Tibial nerve (tissue), 4 donors: ENCODE results near the gene DDA1. TPM values are rescaled to one million over a fixed set of nuclear protein-coding genes. Genes with fewer than 3 reads are reported as not detected.

Experiments used
- DNase-seq, 2 donors: peaks; one replicate each; pipeline ENCODE4 v3.0.0-alpha.2; 2019; ENCODE audit warnings: low spot score in 2 of 2
- H3K27ac ChIP-seq, 4 donors: fragments of 200-600 bp; sonication (generic) in 3 of 4; one replicate each; pipeline ENCODE4 v1.5.1; 2017 to 2019; ENCODE audit warnings: mild to moderate bottlenecking in 1 of 4
- H3K27me3 ChIP-seq, 2 donors: fragments of 200-600 bp; sonication (generic) in 1 of 2; one replicate each; pipeline versions ENCODE4 v1.5.1 to v1.6.0; 2017 to 2019
- H3K36me3 ChIP-seq, 3 donors: fragments of 200-600 bp; sonication (generic); one replicate each; pipeline ENCODE4 v1.5.1; 2018 to 2019
- H3K4me1 ChIP-seq, 4 donors: fragments of 200-600 bp; sonication (generic) in 3 of 4; one replicate each; pipeline ENCODE4 v1.5.1; 2017 to 2019
- H3K4me3 ChIP-seq, 4 donors: fragments of 200-600 bp; sonication (generic) in 3 of 4; one replicate each; pipeline ENCODE4 v1.5.1; 2017 to 2019; ENCODE audit warnings: mild to moderate bottlenecking in 1 of 4, moderate library complexity in 1 of 4
- H3K9me3 ChIP-seq, 4 donors: fragments of 200-600 bp; sonication (generic) in 3 of 4; one replicate each; pipeline ENCODE4 v1.5.1; 2017 to 2019
- EP300 ChIP-seq, 2 donors: sonication (generic); formaldehyde crosslinking; IDR thresholded peaks; one replicate each; pipeline ENCODE4 v1.6.1; 2017; ENCODE audit warnings: antibody characterized with exemption in 2 of 2, mild to moderate bottlenecking in 1 of 2
- POLR2A ChIP-seq, 2 donors: fragments of 450-650 bp; IDR thresholded peaks; one replicate each; pipeline ENCODE4 v1.6.1; 2017; ENCODE audit warnings: antibody characterized with exemption in 2 of 2, mild to moderate bottlenecking in 2 of 2, moderate library complexity in 2 of 2
- WGBS, 2 donors: methylation state at CpG; one replicate each; pipeline ENCODE4 v1.1.5; 2018; 5-methylcytosine and 5-hydroxymethylcytosine counted together
- total RNA-seq, 4 donors: library from RNA; depleted of rRNA; stranded (reverse); fragments of >200 nt; gene quantifications; one replicate each; pipeline ENCODE4 v1.1.0, GENCODE V29; 2016
- TF ChIP-seq, protein P1 (sequence below), 5 experiments: fragments of 200-600 bp in 3 of 5; fragments of 450-650 bp in 2 of 5; sonication (generic) in 3 of 5; IDR thresholded peaks; one replicate each; pipeline ENCODE4 v1.5.1; 2016 to 2019; ENCODE audit warnings: antibody characterized with exemption in 5 of 5, mild to moderate bottlenecking in 3 of 5, moderate library complexity in 2 of 5

The DDA1 gene
- total RNA-seq, 4 donors from 2014 or later = 5.7 to 14.7 (median 7.8) TPM

DNA sequence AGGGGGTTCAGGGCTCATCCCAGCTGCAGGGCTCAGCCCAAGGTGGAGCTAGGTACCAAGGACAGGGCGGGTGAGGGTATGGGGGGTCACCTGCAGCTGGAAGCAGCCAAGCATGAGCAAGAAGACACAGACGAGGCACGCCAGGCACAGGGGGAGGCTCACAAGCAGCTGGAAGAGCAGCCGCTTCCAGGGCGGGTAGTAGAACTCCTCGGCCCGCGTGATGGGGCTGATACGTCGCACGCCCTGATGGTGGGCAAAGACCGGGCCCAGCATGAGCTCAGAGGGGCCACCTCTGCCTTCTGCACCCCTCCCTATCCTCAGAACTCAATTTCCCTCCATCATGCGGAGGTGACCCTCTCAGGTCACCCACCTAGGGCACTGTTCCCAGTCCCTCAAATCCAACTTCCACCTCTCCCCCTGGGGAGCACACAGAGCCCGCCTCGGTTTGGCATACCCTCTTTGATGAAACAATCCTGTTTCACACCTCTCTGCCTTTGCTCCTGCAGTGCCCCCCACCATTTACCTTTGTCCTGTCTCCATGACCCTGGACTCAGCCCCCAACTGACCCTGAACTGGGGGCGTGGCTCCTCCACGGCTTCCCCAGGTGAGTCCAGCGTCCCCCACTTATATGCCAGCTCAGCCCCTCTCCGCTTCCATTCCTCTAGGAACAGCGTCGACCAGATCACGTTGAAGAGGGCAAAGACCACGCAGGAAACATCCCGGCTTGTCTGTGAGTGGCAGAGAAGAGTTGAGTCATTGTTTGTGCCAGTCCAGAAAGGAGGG lies 21.1 kb downstream of the DDA1 start:
- no peaks in the 10 kb centered on the region for H3K9me3 ChIP-seq
- TF ChIP-seq POLR2A (IDR thresholded peaks at IDR 0.05) (no peak), EP300 (IDR thresholded peaks at IDR 0.05) (no peak)
- TF ChIP-seq, protein P1, sequence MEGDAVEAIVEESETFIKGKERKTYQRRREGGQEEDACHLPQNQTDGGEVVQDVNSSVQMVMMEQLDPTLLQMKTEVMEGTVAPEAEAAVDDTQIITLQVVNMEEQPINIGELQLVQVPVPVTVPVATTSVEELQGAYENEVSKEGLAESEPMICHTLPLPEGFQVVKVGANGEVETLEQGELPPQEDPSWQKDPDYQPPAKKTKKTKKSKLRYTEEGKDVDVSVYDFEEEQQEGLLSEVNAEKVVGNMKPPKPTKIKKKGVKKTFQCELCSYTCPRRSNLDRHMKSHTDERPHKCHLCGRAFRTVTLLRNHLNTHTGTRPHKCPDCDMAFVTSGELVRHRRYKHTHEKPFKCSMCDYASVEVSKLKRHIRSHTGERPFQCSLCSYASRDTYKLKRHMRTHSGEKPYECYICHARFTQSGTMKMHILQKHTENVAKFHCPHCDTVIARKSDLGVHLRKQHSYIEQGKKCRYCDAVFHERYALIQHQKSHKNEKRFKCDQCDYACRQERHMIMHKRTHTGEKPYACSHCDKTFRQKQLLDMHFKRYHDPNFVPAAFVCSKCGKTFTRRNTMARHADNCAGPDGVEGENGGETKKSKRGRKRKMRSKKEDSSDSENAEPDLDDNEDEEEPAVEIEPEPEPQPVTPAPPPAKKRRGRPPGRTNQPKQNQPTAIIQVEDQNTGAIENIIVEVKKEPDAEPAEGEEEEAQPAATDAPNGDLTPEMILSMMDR (IDR thresholded peaks at IDR 0.05) = no peak
- 91 to 93% methylated on average over 24 of the region's 24 CpGs for WGBS, 2 donors
- peaks cover 0 to 54% (median 0%) of the 10 kb centered on the region in 3 donors for H3K36me3 ChIP-seq
- peaks cover 0 to 67% (median 22%) of the 10 kb centered on the region in 4 donors for H3K4me1 ChIP-seq
- no peak overlapping the region for H3K27ac ChIP-seq
- H3K4me3 ChIP-seq = no peak overlapping the region
- DNase-seq = no peak
- no peaks in the 10 kb centered on the region for H3K27me3 ChIP-seq

DNA sequence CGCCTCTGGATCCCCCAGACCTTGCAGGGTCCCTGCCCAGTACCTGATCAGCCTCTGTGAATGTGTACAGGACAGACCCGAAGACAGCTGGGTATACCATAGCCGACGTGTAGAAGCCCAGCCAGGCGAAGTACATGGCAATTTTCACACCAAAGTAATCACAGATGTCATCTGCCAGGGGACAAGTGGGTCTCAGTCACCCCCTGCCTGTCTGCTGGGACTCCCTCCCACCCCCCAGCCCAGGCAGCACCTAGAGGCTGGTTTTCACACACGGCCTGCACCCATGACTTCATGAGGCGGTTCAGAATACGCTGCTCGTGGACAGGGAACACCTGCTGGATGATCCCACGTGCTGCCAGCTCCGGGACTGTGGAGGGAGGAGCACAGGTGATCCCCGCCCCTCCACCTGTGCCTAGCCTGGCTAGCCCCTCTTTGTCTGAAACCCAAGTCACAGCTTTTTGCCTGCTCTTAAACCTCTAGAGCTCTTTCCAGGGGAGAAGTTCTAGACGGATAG lies 21.7 kb downstream of the DDA1 start:
- Histone ChIP-seq H3K4me3 (no peak overlapping the region), H3K4me1 (peaks cover 0 to 67% (median 22%) of the 10 kb centered on the region in 4 donors), H3K27ac (no peak overlapping the region), H3K9me3 (no peaks in the 10 kb centered on the region), H3K27me3 (no peaks in the 10 kb centered on the region), H3K36me3 (peaks cover 0 to 49% (median 0%) of the 10 kb centered on the region in 3 donors)
- DNase-seq = no peak
- TF ChIP-seq EP300 (IDR thresholded peaks at IDR 0.05) (no peak), POLR2A (IDR thresholded peaks at IDR 0.05) (no peak)
- TF ChIP-seq, protein P1 (IDR thresholded peaks at IDR 0.05) = no peak
- WGBS, 2 donors = 85 to 86% methylated on average over 13 of the region's 13 CpGs

DNA sequence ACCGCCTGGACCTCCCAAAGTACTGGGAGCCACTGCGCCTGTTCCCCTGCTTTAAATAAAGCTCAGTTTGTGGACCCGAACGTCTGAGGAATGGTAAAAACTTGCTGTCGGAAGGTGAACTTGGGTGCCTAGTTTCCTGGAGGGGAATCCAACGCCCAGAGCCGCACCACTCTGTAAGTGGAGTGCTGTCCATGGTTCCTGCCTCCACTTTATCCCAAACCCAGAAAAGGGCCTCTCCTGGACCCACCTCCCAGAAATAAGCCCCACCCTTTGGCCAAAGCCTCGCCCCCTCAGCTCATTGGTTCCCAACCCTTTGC lies 23.0 kb downstream of the DDA1 start:
- no peaks in the 10 kb centered on the region for H3K9me3 ChIP-seq
- 90% methylated on average over 8 of the region's 8 CpGs for WGBS, 2 donors
- peaks cover 0 to 58% (median 22%) of the 10 kb centered on the region in 4 donors for H3K4me1 ChIP-seq
- no peak overlapping the region for H3K27ac ChIP-seq
- no peaks in the 10 kb centered on the region for H3K27me3 ChIP-seq
- H3K4me3 ChIP-seq = no peak overlapping the region
- TF ChIP-seq POLR2A (IDR thresholded peaks at IDR 0.05) (no peak), EP300 (IDR thresholded peaks at IDR 0.05) (no peak)
- TF ChIP-seq, protein P1 (IDR thresholded peaks at IDR 0.05) = no peak
- H3K36me3 ChIP-seq = peaks cover 0 to 39% (median 0%) of the 10 kb centered on the region in 3 donors
- no peak for DNase-seq

DNA sequence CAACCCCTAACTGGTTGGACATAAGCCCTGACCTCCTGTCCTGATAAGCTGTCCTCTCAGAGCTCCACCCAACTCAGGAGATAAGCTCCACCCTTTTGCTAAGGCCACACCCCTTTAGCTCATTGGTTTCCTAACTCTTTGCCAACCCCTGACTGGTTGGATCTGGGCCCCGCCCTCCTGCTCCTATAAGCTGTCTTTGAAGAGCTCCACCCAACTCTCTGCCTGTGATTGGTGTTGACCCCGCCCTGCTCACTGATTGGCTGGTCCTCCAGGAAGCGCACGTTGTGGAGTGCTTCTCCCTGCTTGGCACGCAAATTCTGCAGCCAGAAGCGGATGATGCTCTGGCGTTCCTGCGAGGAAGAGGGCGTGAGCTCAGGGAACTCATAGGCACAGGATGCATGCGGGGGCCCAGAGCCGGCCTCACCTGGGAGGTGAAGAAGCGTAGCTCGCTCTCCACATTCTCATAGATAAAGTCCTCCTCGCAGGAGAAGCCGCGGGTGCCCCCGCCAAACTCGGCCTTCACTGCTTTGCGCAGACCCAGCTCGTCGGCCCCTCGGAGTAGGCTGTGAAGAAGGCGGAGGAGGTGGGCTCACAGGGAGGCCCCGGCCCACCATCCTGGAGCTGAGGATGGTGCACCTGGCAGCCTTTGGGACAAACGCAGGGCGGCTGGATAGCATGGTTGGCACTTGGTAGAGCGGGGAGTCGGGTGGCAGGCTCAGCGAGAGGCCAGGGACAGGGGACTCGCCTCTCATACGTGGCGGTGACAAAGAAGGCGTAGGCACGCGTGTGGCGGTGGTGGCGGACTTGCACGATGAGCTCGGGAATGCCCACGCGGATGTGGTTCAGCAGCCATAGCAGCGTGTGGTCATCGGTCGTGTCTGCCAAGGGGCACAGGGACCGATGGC lies 23.6 kb downstream of the DDA1 start:
- Histone ChIP-seq H3K27me3 (no peaks in the 10 kb centered on the region), H3K27ac (no peak overlapping the region), H3K4me1 (peaks cover 0 to 56% (median 25%) of the 10 kb centered on the region in 4 donors), H3K4me3 (no peak overlapping the region), H3K36me3 (peaks cover 0 to 33% (median 0%) of the 10 kb centered on the region in 3 donors), H3K9me3 (no peaks in the 10 kb centered on the region)
- no peak for DNase-seq
- WGBS, 2 donors = 94 to 96% methylated on average over 41 to 45 of the region's 45 CpGs
- TF ChIP-seq, protein P1 (IDR thresholded peaks at IDR 0.05) = no peak
- TF ChIP-seq EP300 (IDR thresholded peaks at IDR 0.05) = no peak
- no peak for TF ChIP-seq POLR2A (IDR thresholded peaks at IDR 0.05)
